HG03460 (cell line): Measurements from ENCODE around the gene INVS.
A peak's percentile ranks its signal among the peaks of the same experiment; 100 is the strongest.
"Not testable (repeated sequence)": the region's sequence is repeated elsewhere in the genome, so short reads cannot be mapped to it uniquely, and the experiment has no call there.

ENCODE experiments used
- ATAC-seq: cut with Tn5 transposase; IDR thresholded peaks from one replicate; pipeline ENCODE4 v1.9.1; 2021; ENCODE audit not compliant: unreplicated experiment

Gene INVS, protein sequence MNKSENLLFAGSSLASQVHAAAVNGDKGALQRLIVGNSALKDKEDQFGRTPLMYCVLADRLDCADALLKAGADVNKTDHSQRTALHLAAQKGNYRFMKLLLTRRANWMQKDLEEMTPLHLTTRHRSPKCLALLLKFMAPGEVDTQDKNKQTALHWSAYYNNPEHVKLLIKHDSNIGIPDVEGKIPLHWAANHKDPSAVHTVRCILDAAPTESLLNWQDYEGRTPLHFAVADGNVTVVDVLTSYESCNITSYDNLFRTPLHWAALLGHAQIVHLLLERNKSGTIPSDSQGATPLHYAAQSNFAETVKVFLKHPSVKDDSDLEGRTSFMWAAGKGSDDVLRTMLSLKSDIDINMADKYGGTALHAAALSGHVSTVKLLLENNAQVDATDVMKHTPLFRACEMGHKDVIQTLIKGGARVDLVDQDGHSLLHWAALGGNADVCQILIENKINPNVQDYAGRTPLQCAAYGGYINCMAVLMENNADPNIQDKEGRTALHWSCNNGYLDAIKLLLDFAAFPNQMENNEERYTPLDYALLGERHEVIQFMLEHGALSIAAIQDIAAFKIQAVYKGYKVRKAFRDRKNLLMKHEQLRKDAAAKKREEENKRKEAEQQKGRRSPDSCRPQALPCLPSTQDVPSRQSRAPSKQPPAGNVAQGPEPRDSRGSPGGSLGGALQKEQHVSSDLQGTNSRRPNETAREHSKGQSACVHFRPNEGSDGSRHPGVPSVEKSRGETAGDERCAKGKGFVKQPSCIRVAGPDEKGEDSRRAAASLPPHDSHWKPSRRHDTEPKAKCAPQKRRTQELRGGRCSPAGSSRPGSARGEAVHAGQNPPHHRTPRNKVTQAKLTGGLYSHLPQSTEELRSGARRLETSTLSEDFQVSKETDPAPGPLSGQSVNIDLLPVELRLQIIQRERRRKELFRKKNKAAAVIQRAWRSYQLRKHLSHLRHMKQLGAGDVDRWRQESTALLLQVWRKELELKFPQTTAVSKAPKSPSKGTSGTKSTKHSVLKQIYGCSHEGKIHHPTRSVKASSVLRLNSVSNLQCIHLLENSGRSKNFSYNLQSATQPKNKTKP

DNA sequence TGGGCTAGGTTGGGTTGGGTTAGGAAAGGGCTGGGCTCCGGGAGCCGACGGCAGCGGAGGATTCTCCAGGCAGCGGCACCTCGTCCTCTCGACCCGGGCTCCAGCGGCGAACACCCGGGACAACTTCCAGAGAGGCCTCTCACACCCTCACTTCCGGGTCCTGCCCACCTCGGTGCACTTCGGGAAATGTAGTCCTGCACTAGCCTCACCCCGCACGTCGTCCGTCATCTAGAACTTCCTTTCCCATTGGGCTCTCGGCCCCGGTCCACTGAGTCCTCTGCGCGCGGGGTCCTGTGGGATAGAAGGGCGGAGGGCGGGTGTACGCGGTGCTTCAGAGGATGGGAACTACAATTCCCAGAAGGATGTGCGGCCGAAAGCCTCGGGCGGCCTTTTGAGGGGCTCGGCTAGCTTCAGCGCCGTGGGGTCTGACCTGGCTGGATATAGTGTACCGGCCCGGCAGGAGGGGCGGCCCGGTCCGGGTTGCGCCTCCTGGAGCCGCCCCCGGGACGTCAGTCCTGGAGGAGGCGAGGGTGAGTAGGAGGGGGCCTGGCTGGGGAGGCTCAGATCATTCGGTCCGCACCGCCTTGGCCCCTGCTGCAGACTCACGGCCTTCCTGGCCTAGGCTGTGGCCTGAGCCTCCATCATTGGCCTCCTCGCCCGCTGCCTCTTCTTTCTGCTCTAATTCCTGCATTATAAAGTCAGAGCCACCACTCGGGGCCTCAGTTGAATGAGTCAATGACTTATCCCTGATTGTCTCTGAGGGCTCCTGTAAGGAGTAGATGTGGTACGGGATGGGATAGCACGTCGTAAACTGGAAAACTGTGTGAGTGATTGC is at the start of gene INVS, which contains the start of gene ERP44:
TSS of gene INVS (plus strand) at position 357 of the 835 bp plus-strand sequence. CDS start 5,279 bp downstream, outside the sequence.
TSS of gene ERP44 (minus strand) at position 114 of the 835 bp plus-strand sequence. CDS start 160 bp downstream, outside the sequence.
- peak; percentile 98 for ATAC-seq

DNA sequence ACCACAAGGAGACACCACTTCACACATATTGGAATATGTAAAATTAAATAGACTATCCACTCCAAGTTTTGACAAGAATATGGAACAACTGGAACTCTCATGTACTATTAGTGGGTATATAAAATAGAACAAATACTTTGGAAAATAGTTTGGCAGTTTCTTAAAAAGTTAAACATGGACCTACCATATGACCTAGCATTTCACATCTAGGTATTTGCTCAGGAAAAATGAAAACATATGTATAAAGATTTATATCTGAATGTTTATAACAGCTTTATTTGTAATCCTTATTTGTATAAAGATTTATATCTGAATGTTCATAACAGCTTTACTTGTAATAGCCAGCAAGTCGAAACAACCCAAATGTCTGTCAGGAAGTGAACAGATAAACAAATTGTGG is 49.5 kb upstream of the INVS start:
- ATAC-seq: no peak

DNA sequence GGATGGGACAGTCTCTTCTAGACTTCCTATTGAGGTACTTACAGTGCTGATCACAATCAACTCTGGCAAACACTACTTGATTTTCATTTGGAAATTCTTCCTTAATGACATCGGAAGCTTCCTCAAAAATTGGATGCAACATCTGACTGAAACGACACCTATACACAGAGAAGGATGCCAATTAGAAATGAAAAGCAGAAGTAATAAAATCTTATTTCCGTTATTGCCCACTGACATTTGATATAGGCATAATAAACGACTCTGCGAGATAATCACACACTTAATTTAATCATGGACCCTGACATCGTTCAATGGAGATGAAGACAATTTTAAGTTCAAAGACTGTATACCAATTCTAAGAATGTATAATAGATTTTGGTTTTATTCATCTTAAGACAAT is 46.7 kb upstream of the INVS start:
- ATAC-seq: no peak

DNA sequence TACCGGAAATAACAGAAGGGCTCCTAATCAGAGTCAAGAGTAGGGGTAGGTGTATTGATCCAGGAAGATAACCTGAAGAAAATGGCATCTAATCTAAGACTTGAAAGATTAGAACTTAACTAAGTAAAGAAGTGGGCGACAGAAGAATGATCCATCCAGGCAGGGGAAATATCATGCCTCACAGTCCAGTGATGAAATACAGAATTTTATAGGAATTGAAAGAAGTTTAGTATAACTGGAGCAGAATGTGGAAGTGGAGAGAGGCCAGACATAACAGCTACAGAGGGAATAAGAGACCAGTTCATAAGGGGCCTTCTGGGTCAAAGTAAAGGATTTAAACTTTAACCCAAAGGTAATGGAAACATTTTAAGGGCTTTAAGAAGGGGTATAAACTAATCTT is 42.5 kb upstream of the INVS start:
- ATAC-seq: no peak

DNA sequence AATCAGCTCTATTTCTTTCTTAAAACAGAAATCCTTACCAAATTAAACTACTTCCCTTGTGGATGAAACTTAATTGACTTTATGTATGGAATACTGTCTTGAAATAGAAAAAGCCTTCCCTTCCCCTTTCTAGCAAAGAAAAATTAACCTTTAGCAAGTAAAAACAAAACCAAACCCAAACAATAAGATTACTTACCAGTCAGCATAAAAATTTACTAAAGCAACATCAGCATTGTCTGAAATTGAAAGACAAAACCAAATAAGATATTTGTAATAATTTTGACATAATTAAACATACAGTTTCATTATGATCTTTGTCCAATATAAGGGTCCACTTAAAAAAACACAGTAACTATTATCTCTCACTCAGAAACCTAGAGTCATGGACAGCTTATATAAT is 41.4 kb upstream of the INVS start:
- no peak for ATAC-seq

DNA sequence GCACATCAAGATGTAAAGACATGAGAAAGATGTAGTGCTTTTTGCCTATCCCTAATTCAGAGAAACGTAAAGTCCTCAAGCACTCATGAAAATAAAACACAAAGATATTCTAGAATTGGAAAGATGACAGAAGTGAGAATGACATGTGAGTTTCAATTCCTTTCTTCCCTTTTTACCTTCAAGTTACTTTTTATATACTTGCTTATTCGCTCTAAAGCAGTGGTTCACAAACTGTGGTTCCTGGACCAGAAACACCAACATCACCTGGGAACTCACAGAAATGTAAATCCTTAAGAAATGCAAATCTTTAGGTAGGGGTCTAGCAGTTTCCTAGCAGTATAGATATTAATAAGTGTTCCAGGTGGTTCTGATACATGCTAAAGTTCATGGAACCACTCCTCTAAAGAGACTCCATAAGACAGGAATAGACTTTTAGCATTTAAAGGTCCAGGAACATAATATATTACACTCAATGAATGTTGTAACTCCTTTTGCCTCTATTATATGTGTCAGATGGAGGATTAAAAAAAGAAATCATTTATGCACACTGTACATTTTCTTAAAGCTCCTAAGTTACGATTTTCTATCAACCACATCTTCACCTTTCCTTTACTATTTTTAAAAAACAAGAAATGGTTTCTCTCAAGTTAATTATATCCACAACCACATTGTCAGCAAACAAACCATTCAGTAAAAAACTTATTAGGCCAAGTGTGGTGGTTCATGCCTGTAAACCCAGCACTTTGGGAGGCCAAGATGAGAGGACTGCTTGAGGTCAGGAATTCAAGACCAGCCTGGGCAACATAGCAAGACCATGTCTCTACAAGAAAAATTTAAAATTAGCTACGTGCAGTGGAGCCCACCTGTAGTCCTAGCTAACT is 40.1 kb upstream of the INVS start:
- ATAC-seq: peak; percentile 77

DNA sequence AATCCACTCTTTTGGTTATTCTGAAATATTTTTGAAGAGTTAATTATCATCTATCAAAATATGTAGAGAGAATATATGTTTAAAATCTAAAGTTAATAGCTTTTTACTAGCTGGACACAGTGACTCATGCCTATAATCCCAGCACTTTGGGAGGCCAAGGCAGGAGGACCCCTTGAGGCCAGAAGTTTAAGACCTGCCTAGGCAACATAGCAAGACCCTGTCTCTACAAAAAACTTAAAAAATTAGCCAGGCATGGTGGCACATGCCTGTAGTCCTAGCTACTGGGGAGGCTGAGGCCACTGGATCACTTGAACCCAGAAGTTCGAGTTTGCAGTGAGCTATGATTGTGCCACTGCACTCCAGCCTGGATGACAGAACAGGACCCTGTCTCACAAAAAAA is 36.4 kb upstream of the INVS start:
- not testable (repeated sequence) for ATAC-seq

DNA sequence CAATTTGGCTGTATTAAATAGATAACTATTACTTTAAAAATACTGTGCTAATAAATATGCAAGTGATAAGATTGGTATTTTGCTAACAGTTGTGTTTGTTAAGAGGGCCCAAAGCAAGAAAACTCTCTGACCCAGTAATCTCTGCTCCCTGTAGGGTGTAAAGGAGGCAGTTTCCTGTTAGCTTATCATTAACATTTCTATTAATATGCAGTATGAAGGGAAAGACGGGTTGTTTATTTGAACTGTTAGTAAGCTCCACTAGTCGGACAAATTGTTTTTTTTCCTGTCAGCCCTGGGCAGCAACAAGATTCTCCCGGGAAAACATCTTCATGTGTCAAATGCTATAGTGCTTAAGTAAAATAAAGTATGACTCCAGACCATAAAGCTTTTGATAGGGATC is 35.9 kb upstream of the INVS start:
- ATAC-seq: no peak

DNA sequence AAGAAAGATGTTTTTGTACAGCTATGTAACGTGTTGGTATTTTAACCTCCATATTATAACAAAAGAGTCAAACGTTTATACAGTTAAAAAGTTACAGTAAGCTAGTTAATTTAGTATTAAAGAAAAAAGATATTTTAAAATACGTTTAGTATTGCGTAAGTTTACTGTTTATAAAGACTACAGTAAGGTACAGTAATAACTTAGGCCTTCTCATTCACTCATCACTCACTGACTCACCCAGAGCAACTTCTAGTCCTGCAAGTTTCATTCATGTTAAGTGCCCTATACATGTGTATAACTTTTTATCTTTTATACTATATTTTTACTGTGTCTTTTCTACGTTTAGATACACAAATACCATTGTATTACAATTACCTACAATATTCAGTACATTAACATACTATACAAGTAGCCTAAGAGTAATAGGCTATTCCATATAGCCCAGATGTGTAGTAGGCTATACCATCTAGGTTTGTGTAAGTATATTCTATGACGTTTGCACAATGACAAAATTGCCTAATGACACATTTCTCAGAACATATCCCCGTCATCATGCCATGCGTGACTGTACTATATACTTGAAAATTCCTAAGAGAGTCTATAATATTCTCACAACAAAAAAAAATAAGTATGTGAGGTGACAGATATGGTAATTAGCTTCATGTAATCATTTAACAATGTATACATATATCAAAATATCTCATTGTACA is 34.0 kb upstream of the INVS start:
- ATAC-seq: no peak

DNA sequence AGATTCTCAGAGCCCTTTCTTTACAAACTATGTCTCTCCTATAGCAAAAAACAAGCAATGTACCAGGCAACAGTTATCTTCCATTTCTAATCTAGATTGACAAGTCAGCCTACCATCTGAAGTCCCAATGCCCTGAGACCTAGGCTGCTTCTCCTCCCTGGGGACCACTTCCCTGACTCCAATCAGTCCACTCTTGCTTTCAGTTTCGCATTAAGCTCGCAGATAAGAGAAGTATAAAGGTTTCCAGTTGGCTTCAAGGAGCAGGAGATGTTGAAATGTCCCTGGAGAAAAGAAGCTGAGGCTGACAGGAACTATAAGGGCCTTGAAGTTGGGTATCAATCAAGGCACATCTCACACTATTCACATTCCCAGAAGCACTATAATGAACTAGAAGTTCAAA is 32.5 kb upstream of the INVS start:
- peak; percentile 95 for ATAC-seq

DNA sequence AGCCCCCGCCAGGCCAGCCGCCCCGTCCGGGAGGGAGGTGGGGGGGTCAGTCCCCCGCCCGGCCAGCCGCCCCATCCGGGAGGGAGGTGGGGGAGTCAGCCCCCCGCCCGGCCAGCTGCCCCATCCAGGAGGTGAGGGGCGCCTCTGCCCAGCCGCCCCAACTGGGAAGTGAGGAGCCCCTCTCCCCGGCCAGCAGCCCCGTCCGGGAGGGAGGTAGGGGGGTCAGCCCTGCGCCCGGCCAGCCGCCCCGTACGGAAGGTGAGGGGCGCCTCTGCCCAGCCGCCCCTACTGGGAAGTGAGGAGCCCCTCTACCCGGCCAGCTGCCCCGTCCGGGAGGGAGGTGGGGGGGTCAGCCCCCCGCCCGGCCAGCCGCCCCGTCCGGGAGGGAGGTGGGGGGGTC is 31.1 kb upstream of the INVS start:
- not testable (repeated sequence) for ATAC-seq

DNA sequence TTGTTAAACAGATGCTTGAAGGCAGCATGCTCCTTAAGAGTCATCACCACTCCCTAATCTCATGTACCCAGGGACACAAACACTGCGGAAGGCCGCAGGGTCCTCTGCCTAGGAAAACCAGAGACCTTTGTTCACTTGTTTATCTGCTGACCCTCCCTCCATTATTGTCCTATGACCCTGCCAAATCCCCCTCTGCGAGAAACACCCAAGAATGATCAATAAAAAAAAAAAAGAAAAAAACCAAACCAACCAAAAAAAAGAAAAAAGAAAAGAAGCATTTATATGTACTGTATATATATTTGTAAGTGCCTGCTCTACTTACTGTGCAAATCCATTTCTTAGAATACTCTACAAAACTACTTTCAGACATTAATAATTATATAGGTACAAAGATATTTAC is 30.0 kb upstream of the INVS start:
- ATAC-seq: not testable (repeated sequence)

DNA sequence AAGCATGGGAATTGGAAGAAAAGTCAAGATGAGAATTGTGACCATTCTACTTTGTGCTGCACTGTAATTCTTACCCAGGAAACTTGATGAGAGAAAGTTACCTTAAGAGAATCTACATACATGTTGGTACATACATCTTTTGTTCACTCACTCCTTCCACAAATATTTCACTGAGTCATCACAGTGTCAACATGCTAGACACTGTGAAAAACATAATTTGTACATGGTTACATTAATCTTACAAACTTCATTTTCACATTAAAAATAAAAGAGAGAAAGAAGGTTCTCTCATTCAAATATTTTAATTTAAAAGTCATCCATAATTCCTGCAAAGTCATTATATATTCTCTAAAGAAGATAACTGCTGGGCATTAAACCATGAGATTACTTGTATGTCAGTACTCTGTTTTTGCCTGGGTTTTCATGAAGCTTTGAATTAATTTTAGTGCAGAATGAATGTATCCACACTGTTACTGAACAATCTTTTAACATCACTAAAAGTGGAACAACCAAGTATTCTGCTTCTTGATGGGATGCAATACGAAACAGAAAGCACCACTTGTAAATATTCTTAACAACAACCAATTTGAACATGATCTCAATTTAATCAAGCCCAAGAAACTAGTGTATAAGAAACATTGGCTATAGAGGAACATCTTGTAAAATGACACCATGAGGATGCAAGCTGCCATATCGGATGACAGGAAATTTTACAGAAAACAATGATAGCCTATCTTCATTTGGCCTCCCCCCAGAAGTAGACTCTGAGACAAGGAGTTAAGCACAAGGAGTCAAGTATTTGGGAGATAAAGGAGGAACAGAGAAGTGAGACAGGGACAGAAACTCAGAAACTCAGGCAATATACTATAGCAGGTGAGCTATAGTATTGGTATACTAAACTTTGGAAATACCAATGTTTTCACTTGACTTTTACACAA is 28.7 kb upstream of the INVS start:
- no peak for ATAC-seq

DNA sequence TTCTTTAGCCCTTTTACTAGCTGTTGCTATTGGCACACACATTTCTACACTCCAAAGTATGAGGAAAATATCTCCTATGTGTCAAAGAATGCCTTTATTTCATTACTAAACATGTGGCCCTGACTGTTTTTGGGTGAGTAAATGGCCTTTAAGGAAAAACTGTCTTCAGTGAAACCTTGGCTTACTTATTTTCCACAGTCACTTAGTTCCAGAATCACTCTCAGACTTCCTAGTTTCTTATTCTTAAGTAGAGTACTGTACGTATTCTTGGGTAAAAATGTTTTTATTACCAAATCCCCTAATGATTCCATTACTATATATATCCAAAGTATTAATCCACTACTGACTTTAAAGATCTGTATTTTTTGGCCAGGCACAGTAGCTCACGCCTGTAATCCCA is 27.8 kb upstream of the INVS start:
- ATAC-seq: no peak

DNA sequence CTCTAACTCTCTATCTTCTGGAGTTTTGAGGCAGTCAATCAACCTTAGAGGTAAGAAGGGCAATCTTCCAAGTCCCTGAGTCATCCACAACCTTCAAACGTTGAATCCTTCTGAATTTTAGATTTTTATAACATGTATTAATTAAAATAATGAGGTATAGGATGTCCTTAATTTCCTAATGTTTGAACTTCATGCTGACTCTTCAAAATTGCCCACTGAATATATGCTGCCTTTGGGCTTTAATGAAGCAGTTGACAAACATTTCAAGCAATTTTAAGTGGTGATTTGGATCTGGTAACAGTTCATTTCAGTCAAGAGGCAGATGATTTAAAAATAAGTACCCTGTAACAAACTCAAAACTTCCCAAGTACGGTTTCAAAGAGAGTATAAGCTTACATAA is 26.2 kb upstream of the INVS start:
- ATAC-seq: no peak

DNA sequence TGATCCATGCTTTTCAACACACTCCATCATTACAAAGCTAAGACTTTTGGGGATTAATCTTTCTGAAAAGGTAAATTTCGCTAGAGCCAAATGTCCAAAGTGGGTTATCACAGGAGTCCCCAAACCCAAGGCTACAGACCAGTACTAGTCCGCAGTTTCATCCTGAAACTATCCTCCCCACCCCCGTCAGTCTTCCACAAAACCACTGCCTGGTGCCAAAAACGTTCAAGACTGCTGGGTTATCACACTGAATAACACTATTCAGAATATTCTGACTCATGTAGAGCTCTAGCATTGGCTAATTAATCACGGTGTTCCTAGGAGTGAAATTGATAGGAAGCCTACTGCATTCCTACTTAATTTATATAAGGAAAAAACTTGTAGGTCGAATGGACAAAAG is 24.9 kb upstream of the INVS start:
- no peak for ATAC-seq

DNA sequence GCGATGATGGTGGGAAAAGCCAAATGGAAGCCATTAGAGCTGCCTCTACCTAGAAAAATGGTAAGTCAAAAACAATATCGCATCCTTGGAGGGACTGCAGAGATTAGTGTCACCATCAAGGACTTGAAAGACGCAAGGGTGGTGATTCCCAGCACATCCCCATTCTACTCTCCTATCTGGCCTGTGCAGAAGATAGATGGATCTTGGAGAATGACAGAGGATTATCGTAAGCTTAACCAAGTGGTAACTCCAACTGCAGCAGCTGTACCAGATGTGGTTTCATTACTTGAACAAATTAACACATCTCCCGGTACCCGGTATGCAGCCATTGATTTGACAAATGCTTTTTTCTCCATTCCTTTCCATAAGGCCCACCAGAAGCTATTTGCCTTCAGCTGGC is 24.1 kb upstream of the INVS start:
- ATAC-seq: no peak

DNA sequence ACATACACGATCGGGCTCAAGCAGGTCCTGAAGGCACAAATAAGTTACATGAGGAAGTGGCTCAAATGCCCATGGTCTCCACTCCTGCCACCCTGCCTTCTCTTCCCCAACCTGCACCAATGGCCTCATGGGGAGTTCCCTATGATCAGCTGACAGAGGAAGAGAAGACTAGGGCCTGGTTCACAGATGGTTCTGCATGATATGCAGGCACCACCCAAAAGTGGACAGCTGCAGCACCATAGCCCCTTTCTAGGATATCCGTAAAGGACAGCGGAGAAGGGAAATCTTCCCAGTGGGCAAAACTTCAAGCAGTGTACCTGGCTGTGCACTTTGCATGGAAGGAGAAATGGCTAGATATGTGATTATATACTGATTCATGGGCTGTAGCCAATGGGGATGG is 22.8 kb upstream of the INVS start:
- not testable (repeated sequence) for ATAC-seq
